Nephron (organoid): ENCODE measurements around the gene TMEM87B.

Source experiments
- H3K27ac Mint-ChIP-seq, 3 experiments: 2 replicates each; pipeline ENCODE4 v1.8.0; 2020; ENCODE audit warnings: mixed read lengths in 3 of 3, mild to moderate bottlenecking in 2 of 3, moderate library complexity in 1 of 3
- H3K27me3 Mint-ChIP-seq: 2 replicates; pipeline ENCODE4 v1.8.0; 2021; ENCODE audit warnings: low read depth, mild to moderate bottlenecking, moderate library complexity, mixed read lengths
- H3K36me3 Mint-ChIP-seq: 2 replicates; pipeline ENCODE4 v1.8.0; 2020; ENCODE audit warnings: low read depth, mixed read lengths
- H3K4me1 Mint-ChIP-seq: 2 replicates; pipeline ENCODE4 v1.8.0; 2020; ENCODE audit warnings: mixed read lengths
- H3K4me3 Mint-ChIP-seq, 3 experiments: 2 replicates each; pipeline ENCODE4 v1.8.0; 2020; ENCODE audit warnings: mild to moderate bottlenecking in 3 of 3, mixed read lengths in 3 of 3, moderate library complexity in 2 of 3
- H3K9me3 Mint-ChIP-seq: 2 replicates; pipeline ENCODE4 v1.8.0; 2020; ENCODE audit warnings: mixed read lengths
- TF ChIP-seq, protein P1 (sequence below), 3 experiments: fragments of 200-600 bp; sonication (generic); IDR thresholded peaks; one replicate each; pipeline ENCODE4 v1.5.0; 2021; ENCODE audit warnings: antibody characterized with exemption in 3 of 3; ENCODE audit not compliant: unreplicated experiment in 3 of 3

The TMEM87B gene

DNA sequence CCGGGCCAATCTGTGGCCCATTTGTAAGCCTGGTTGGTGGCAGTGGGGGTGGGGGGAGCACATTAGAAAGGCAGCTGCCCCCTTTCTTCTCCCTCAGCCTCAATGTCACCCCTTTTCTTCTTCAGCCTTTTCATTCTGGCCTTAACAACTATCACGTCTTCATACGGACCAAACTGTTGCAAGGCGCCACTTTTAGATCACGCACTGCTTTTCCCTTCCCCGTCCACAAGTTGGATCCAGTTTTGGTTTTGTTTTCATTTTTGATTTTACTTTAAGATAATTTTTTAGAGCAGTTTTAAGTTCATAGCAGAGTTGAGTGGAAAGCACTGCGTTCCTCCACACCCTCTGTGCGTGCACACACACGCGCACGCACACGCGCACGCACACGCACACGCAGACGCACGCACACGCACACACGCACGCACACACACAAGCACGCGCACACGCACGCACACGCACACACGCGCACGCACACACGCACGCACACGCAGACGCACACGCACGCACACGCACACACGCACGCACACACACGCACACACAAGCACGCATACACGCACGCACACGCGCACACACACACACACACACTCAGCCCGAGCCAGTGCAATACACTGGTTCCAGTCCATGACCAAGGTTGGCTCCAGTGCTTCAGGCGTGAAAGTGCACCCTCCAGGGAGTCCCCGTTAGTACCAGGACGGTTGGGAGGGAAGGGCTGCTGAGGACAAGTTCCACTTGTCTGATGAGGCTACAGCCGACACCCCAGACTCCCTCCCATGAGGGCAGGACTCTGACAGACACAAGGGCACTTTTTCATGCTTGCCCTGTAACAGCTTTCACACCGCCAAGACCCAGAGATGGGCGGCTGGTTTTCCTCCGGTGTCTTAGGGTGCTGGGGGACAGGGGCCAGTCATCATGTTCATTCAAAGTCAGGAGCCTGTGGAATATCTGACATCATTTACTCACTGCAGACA is 105.5 kb downstream of the TMEM87B start:
- H3K36me3 Mint-ChIP-seq, result peaks cover 4% of the 10 kb centered on the region
- H3K27me3 Mint-ChIP-seq, result no peaks in the 10 kb centered on the region
- H3K4me3 Mint-ChIP-seq, result no peak overlapping the region
- no peaks in the 10 kb centered on the region for H3K9me3 Mint-ChIP-seq
- peaks cover 8% of the 10 kb centered on the region for H3K4me1 Mint-ChIP-seq
- TF ChIP-seq, protein P1, sequence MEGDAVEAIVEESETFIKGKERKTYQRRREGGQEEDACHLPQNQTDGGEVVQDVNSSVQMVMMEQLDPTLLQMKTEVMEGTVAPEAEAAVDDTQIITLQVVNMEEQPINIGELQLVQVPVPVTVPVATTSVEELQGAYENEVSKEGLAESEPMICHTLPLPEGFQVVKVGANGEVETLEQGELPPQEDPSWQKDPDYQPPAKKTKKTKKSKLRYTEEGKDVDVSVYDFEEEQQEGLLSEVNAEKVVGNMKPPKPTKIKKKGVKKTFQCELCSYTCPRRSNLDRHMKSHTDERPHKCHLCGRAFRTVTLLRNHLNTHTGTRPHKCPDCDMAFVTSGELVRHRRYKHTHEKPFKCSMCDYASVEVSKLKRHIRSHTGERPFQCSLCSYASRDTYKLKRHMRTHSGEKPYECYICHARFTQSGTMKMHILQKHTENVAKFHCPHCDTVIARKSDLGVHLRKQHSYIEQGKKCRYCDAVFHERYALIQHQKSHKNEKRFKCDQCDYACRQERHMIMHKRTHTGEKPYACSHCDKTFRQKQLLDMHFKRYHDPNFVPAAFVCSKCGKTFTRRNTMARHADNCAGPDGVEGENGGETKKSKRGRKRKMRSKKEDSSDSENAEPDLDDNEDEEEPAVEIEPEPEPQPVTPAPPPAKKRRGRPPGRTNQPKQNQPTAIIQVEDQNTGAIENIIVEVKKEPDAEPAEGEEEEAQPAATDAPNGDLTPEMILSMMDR (IDR thresholded peaks at IDR 0.05; ENCODE audit: unreplicated experiment in 3 of 3), result no peak
- no peak overlapping the region for H3K27ac Mint-ChIP-seq

DNA sequence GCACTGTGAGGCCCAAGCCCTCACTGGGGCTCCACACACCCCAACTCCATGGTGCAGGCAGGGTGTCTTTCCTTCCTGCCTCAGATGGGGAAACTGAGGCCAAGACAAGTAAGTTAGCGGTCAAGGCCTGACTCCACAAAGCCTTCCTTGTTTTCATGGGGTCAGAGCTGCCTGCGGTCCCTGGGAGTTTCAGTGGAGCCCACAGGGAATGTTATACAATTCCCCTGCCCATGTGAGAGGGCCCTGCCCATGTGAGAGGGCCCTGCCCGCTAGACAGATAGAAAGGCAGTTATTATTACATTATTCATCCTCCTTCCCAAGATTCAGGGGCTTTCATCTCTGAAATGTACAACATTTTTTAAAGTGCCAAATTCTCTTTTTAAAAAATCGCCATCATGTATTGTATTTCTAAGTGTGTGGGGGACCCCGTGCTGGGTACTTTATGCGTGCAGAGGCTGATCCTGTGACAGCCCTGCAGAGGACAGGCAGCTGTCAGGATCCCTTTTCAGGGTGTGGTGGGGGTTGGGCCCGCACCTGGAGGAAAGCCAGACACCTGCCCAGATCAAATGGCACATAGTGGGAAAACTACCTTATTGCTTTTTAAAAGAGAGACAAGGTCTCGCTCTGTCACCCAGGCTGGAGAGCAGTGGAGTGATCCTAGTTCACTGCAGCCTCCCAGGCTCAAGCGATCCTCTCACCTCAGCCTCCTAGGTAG is 106.5 kb downstream of the TMEM87B start:
- no peak overlapping the region for H3K27ac Mint-ChIP-seq
- H3K4me3 Mint-ChIP-seq, result no peak overlapping the region
- H3K4me1 Mint-ChIP-seq, result no peaks in the 10 kb centered on the region
- H3K27me3 Mint-ChIP-seq, result no peaks in the 10 kb centered on the region
- TF ChIP-seq, protein P1 (IDR thresholded peaks at IDR 0.05; ENCODE audit: unreplicated experiment in 3 of 3), result no peak
- H3K9me3 Mint-ChIP-seq, result no peaks in the 10 kb centered on the region
- H3K36me3 Mint-ChIP-seq, result peaks cover 4% of the 10 kb centered on the region

DNA sequence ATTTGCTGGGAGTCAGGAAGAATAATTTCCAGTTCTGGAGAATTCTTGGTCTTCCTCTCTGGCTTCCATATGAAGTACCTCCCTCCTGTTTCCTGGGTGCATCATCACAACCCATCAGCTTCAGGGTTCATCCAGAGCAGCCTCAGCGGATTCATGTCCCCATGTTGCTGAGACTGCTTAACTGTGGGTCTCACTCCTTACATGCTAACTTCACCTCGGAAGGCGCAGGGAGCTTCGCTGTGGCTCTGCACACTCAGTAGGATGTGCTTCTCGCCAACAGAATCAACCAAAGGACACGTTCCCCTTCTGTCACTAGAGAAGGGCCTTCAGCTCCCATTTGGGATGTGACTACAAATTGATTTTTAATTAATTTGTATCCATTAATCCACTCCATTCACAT is 107.3 kb downstream of the TMEM87B start:
- Mint-ChIP-seq H3K36me3 (peaks cover 4% of the 10 kb centered on the region), H3K9me3 (no peaks in the 10 kb centered on the region), H3K4me1 (no peaks in the 10 kb centered on the region), H3K4me3 (no peak overlapping the region), H3K27me3 (no peaks in the 10 kb centered on the region), H3K27ac (no peak overlapping the region)
- TF ChIP-seq, protein P1 (IDR thresholded peaks at IDR 0.05; ENCODE audit: unreplicated experiment in 3 of 3), result no peak

- H3K36me3 Mint-ChIP-seq, result peaks cover 4% of the 10 kb centered on the region
- H3K27ac Mint-ChIP-seq, result no peak overlapping the region
- no peaks in the 10 kb centered on the region for H3K4me1 Mint-ChIP-seq
- no peak overlapping the region for H3K4me3 Mint-ChIP-seq
- TF ChIP-seq, protein P1 (IDR thresholded peaks at IDR 0.05; ENCODE audit: unreplicated experiment in 3 of 3), result no peak
- no peaks in the 10 kb centered on the region for H3K9me3 Mint-ChIP-seq
- no peaks in the 10 kb centered on the region for H3K27me3 Mint-ChIP-seq
These were observed 107.9 kb downstream of the TMEM87B start for GRCh38 chr2:112162956-112163355.

DNA sequence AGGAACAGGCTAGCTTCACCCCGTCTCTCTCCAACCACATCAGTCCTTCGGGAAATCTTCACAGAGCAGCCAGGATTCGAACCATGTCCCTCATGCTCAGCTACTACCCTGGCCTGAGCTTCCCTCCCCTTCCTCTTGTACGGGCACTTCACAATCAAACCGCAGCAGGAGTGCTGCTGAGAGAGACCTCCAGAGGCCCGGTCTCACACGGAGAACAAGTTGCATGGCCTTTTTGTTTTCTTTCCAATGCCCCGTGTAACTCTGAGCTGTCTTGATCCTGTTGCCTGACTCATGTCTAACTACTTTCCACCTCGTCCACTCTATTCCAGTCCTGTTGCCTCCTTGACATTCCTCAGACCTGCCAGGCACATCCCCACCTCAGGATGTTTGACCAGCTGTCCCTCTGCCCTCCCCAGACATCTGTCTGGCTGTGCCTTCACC is 108.5 kb downstream of the TMEM87B start:
- Mint-ChIP-seq H3K4me1 (no peaks in the 10 kb centered on the region), H3K36me3 (peaks cover 4% of the 10 kb centered on the region), H3K9me3 (no peaks in the 10 kb centered on the region), H3K27ac (no peak overlapping the region), H3K4me3 (no peak overlapping the region), H3K27me3 (no peaks in the 10 kb centered on the region)
- TF ChIP-seq, protein P1 (IDR thresholded peaks at IDR 0.05; ENCODE audit: unreplicated experiment in 3 of 3), result no peak
